K562 (cell line): ENCODE results near the gene FGF11. TPM values are rescaled to one million over a fixed set of nuclear protein-coding genes. Genes with fewer than 3 reads are reported as not detected.

Source experiments
- ATF7 ChIP-seq: fragments of 450-650 bp; IDR thresholded peaks from 2 replicates; pipeline ENCODE4 v1.7.1; 2014; ENCODE audit warnings: mild to moderate bottlenecking, moderate library complexity
- C11orf30 ChIP-seq: fragments of 450-650 bp; IDR thresholded peaks from 2 replicates; pipeline ENCODE4 v1.6.1; 2016; ENCODE audit warnings: low read depth, mild to moderate bottlenecking
- CBFB ChIP-seq: sonication (generic); formaldehyde crosslinking; IDR thresholded peaks from 2 replicates; pipeline ENCODE4 v1.4.0; 2020; ENCODE audit warnings: mild to moderate bottlenecking, missing genetic modification reagents
- GTF2E2 ChIP-seq: fragments of 200-800 bp; sonication (Bioruptor generic); IDR thresholded peaks from 2 replicates; pipeline ENCODE4 v1.6.1; 2016; ENCODE audit warnings: missing genetic modification characterization, missing compliant biosample characterization
- HLTF ChIP-seq: fragments of 450-650 bp; IDR thresholded peaks from 2 replicates; pipeline ENCODE4 v1.6.1; 2016
- HMG20B ChIP-seq: fragments of 250-450 bp; sonication (Bioruptor Pico); IDR thresholded peaks from 2 replicates; pipeline ENCODE4 v1.5.0; 2021; ENCODE audit warnings: mild to moderate bottlenecking
- NCOA2 ChIP-seq, 2 experiments: fragments of 450-650 bp; IDR thresholded peaks; 2 replicates each; pipeline ENCODE4 v1.6.1; 2018; ENCODE audit warnings: mild to moderate bottlenecking in 2 of 2, moderate library complexity in 1 of 2; ENCODE audit not compliant: partially characterized antibody in 2 of 2
- POLR2H ChIP-seq: IDR thresholded peaks from 2 replicates; pipeline ENCODE4 v1.6.1; 2016; ENCODE audit warnings: missing genetic modification characterization, low read depth, mild to moderate bottlenecking, control low read depth, missing compliant biosample characterization, moderate library complexity
- RBFOX2 ChIP-seq: fragments of 200-400 bp; formaldehyde crosslinking; IDR thresholded peaks from 2 replicates; pipeline ENCODE4 v1.6.1; 2017; ENCODE audit warnings: low read depth, mild to moderate bottlenecking, low read length, moderate library complexity
- RFX5 ChIP-seq: IDR thresholded peaks from 2 replicates; pipeline ENCODE4 v1.6.1; 2011; ENCODE audit warnings: low read depth, mild to moderate bottlenecking, improper control_type of control experiment, low read length
- RNF2 ChIP-seq: sonication (generic); IDR thresholded peaks from 2 replicates; pipeline ENCODE4 v1.6.1; 2016
- SRSF1 ChIP-seq: fragments of 200-400 bp; formaldehyde crosslinking; IDR thresholded peaks from 2 replicates; pipeline ENCODE4 v1.6.1; 2017; ENCODE audit warnings: mild to moderate bottlenecking, low read depth, low read length, moderate library complexity
- SRSF9 ChIP-seq: fragments of 200-400 bp; formaldehyde crosslinking; IDR thresholded peaks from 2 replicates; pipeline ENCODE4 v1.6.1; 2017; ENCODE audit warnings: low read depth, low read length, borderline replicate concordance
- TCF3 ChIP-seq: sonication (generic); formaldehyde crosslinking; IDR thresholded peaks from 2 replicates; pipeline ENCODE4 v1.4.0; 2020; ENCODE audit warnings: mild to moderate bottlenecking, missing genetic modification reagents
- ZFX ChIP-seq: sonication (generic); formaldehyde crosslinking; IDR thresholded peaks from 2 replicates; pipeline ENCODE4 v1.8.0; 2022; ENCODE audit warnings: mild to moderate bottlenecking, missing genetic modification reagents, moderate library complexity
- ZNF311 ChIP-seq: fragments of 250-450 bp; sonication (Bioruptor Pico); IDR thresholded peaks from 2 replicates; pipeline ENCODE4 v1.4.0; 2020; ENCODE audit warnings: mild to moderate bottlenecking, moderate library complexity
- ZNF507 ChIP-seq: conservative IDR thresholded peaks from 2 replicates; pipeline ENCODE4 v1.6.1; 2017; ENCODE audit warnings: missing genetic modification characterization, missing compliant biosample characterization
- polyA plus RNA-seq, 8 experiments: library from polyadenylated mRNA; depleted of rRNA in 4 of 8; stranded (reverse) in 5 of 8; unstranded in 3 of 8; fragments of >200 nt; fragmentation: Nextera tagmentation in 2 of 8; fragmentation: Illumina TruSeq in 1 of 8; extraction: Ambion mirVana in 2 of 8; extraction: Trizol in 1 of 8; gene quantifications; 2 replicates each; pipeline versions ENCODE4 v1.2.1 to v1.2.3, GENCODE V29; 2011 to 2014; ENCODE audit warnings: inconsistent platforms in 1 of 8, missing spikeins in 1 of 8
- total RNA-seq, 7 experiments: library from RNA; depleted of rRNA in 6 of 7; stranded (reverse); fragments of >200 nt in 6 of 7; fragmentation: Illumina TruSeq in 2 of 7; extraction: Trizol in 2 of 7; gene quantifications; 2 replicates each; pipeline versions ENCODE4 v1.2.1 to v1.2.3, GENCODE V29; 2011 to 2021; ENCODE audit warnings: low replicate concordance in 1 of 7
- TF ChIP-seq, protein P1 (sequence below), 2 experiments: IDR thresholded peaks; 2 replicates each; pipeline ENCODE4 v1.6.1; 2011; ENCODE audit warnings: borderline replicate concordance in 1 of 2, control low read depth in 1 of 2, low read depth in 1 of 2, low read length in 1 of 2, mild to moderate bottlenecking in 1 of 2, mixed read lengths in 1 of 2, moderate library complexity in 1 of 2; ENCODE audit not compliant: insufficient read depth in 1 of 2, insufficient read length in 1 of 2, poor library complexity in 1 of 2, severe bottlenecking in 1 of 2; ENCODE audit errors: extremely low read depth in 1 of 2
- TF ChIP-seq, protein P2 (sequence below): sonication (generic); formaldehyde crosslinking; IDR thresholded peaks from 2 replicates; pipeline ENCODE4 v1.8.1; 2023; ENCODE audit warnings: mild to moderate bottlenecking, missing genetic modification reagents, moderate library complexity
- TF ChIP-seq, protein P3 (sequence below), 2 experiments: fragments of 450-650 bp in 1 of 2; IDR thresholded peaks; 2 replicates each; pipeline ENCODE4 v1.6.1; 2011 to 2017; ENCODE audit warnings: low read depth in 2 of 2, antibody characterized with exemption in 1 of 2, borderline replicate concordance in 1 of 2, low read length in 1 of 2, mild to moderate bottlenecking in 1 of 2, mixed read lengths in 1 of 2; ENCODE audit not compliant: control insufficient read depth in 1 of 2
- TF ChIP-seq, protein P4 (sequence below): sonication (generic); formaldehyde crosslinking; IDR thresholded peaks from 2 replicates; pipeline ENCODE4 v1.8.1; 2023; ENCODE audit warnings: mild to moderate bottlenecking, missing genetic modification reagents

Gene FGF11
- total and polyA plus RNA-seq, 9 of the 15 experiments (the other 6 are each of a cell fraction or from before 2014, with no cell fraction given), result 1.2 to 7.5 (median 3.0) TPM

DNA sequence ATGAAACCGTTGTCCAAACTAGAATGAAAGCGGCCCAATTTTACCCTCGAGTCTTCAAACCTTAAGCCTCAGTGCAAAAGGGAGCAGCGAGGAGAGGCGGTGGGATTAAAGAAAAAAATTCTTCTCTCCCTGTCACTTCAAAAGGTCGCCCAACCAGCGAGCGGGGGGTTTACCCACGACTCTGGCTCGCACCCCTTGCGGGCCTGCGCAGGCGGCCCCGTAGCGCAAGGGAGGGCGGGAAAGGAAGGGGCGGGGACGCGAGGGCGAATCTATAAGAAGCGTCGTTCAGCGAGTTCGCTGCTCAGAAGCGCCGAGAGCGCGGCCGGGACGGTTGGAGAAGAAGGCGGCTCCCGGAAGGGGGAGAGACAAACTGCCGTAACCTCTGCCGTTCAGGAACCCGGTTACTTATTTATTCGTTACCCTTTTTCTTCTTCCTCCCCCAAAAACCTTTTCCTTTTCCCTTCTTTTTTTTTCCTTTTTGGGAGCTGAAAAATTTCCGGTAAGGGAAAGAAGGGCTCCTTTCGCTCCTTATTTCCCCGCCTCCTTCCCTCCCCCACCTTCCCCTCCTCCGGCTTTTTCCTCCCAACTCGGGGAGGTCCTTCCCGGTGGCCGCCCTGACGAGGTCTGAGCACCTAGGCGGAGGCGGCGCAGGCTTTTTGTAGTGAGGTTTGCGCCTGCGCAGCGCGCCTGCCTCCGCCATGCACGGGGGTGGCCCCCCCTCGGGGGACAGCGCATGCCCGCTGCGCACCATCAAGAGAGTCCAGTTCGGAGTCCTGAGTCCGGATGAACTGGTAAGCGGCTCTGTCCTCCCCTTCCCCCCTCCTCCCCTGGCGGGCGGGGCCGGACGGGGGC lies 45.0 kb downstream of the FGF11 start, which contains the start of gene POLR2A (continued):
- TF ChIP-seq SRSF9 (no peak), TCF3 (0 out of 2 replicates have a peak, but pooled peaks have one; percentile 15), HLTF (peak; percentile 84; the same call in 1 of the 2 replicates), GTF2E2 (tag) (peak; percentile 99), ZFX (CRISPR knock-in tag) (no peak; the same call in none of the 2 replicates), C11orf30 (no peak), RBFOX2 (peak; percentile 99), CBFB (CRISPR knock-in tag) (no peak), HMG20B (CRISPR knock-in tag) (no peak), POLR2H (tag) (peak; percentile 99), ATF7 (peak; percentile 99), ZNF311 (CRISPR knock-in tag) (no peak), SRSF1 (0 out of 2 replicates have a peak, but pooled peaks have one; percentile 9), RNF2 (no peak; the same call in 1 of the 2 replicates), ZNF507 (tag) (no peak), RFX5 (no peak), NCOA2 (IDR thresholded peaks at IDR 0.05; ENCODE audit: partially characterized antibody in 2 of 2) (no peak)
- TF ChIP-seq, protein P1, sequence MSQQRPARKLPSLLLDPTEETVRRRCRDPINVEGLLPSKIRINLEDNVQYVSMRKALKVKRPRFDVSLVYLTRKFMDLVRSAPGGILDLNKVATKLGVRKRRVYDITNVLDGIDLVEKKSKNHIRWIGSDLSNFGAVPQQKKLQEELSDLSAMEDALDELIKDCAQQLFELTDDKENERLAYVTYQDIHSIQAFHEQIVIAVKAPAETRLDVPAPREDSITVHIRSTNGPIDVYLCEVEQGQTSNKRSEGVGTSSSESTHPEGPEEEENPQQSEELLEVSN (IDR thresholded peaks at IDR 0.05; ENCODE audit: borderline replicate concordance in 1 of 2, extremely low read depth in 1 of 2, insufficient read depth in 1 of 2, insufficient read length in 1 of 2, low read depth in 1 of 2, low read length in 1 of 2, poor library complexity in 1 of 2, severe bottlenecking in 1 of 2), result peak; percentile 39 to 82
- TF ChIP-seq, protein P2, sequence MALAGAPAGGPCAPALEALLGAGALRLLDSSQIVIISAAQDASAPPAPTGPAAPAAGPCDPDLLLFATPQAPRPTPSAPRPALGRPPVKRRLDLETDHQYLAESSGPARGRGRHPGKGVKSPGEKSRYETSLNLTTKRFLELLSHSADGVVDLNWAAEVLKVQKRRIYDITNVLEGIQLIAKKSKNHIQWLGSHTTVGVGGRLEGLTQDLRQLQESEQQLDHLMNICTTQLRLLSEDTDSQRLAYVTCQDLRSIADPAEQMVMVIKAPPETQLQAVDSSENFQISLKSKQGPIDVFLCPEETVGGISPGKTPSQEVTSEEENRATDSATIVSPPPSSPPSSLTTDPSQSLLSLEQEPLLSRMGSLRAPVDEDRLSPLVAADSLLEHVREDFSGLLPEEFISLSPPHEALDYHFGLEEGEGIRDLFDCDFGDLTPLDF (CRISPR knock-in tag), result peak; percentile 90
- TF ChIP-seq, protein P3, sequence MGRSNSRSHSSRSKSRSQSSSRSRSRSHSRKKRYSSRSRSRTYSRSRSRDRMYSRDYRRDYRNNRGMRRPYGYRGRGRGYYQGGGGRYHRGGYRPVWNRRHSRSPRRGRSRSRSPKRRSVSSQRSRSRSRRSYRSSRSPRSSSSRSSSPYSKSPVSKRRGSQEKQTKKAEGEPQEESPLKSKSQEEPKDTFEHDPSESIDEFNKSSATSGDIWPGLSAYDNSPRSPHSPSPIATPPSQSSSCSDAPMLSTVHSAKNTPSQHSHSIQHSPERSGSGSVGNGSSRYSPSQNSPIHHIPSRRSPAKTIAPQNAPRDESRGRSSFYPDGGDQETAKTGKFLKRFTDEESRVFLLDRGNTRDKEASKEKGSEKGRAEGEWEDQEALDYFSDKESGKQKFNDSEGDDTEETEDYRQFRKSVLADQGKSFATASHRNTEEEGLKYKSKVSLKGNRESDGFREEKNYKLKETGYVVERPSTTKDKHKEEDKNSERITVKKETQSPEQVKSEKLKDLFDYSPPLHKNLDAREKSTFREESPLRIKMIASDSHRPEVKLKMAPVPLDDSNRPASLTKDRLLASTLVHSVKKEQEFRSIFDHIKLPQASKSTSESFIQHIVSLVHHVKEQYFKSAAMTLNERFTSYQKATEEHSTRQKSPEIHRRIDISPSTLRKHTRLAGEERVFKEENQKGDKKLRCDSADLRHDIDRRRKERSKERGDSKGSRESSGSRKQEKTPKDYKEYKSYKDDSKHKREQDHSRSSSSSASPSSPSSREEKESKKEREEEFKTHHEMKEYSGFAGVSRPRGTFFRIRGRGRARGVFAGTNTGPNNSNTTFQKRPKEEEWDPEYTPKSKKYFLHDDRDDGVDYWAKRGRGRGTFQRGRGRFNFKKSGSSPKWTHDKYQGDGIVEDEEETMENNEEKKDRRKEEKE (IDR thresholded peaks at IDR 0.05; ENCODE audit: borderline replicate concordance in 1 of 2, control insufficient read depth in 1 of 2, low read depth in 2 of 2, low read length in 1 of 2), result peak in 1 of 2 experiments; percentile 90; a peak in 2 of 4 replicates
- TF ChIP-seq, protein P4, sequence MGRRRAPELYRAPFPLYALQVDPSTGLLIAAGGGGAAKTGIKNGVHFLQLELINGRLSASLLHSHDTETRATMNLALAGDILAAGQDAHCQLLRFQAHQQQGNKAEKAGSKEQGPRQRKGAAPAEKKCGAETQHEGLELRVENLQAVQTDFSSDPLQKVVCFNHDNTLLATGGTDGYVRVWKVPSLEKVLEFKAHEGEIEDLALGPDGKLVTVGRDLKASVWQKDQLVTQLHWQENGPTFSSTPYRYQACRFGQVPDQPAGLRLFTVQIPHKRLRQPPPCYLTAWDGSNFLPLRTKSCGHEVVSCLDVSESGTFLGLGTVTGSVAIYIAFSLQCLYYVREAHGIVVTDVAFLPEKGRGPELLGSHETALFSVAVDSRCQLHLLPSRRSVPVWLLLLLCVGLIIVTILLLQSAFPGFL (CRISPR knock-in tag), result no peak
